Trophoblast cell (in vitro differentiated cells and primary cell): Measurements from ENCODE around the gene MMP28.

Experiments
- DNase-seq, 2 donors: peaks; one replicate each; pipeline ENCODE4 v3.0.0-alpha.2; 2016
- H2AFZ ChIP-seq: 2 replicates; pipeline ENCODE4 v1.6.1; 2013; ENCODE audit warnings: low read length, moderate library complexity, mild to moderate bottlenecking; ENCODE audit not compliant: insufficient read depth, poor library complexity
- H2AK5ac ChIP-seq: 2 replicates; pipeline ENCODE4 v1.6.1; 2013; ENCODE audit warnings: mild to moderate bottlenecking, low read length
- H2BK120ac ChIP-seq: 2 replicates; pipeline ENCODE4 v1.6.1; 2013; ENCODE audit warnings: low read length, mild to moderate bottlenecking, moderate library complexity; ENCODE audit not compliant: insufficient read depth, poor library complexity
- H2BK12ac ChIP-seq: 2 replicates; pipeline ENCODE4 v1.6.1; 2013; ENCODE audit warnings: mild to moderate bottlenecking, low read length, moderate library complexity
- H2BK5ac ChIP-seq: 2 replicates; pipeline ENCODE4 v1.6.1; 2013; ENCODE audit warnings: low read length, low read depth, moderate library complexity, mild to moderate bottlenecking; ENCODE audit not compliant: poor library complexity
- H3K14ac ChIP-seq: 2 replicates; pipeline ENCODE4 v1.6.1; 2013; ENCODE audit warnings: mild to moderate bottlenecking, low read length
- H3K18ac ChIP-seq: 2 replicates; pipeline ENCODE4 v1.6.1; 2013; ENCODE audit warnings: mild to moderate bottlenecking, low read length
- H3K23ac ChIP-seq: 2 replicates; pipeline ENCODE4 v1.6.1; 2013; ENCODE audit warnings: low read length
- H3K27ac ChIP-seq: 2 replicates; pipeline ENCODE4 v1.5.1; 2013; ENCODE audit warnings: low read depth, mild to moderate bottlenecking, inconsistent platforms, low read length, moderate library complexity
- H3K27me3 ChIP-seq: 2 replicates; pipeline ENCODE4 v1.6.1; 2013; ENCODE audit warnings: inconsistent platforms, mild to moderate bottlenecking, low read length, moderate library complexity; ENCODE audit not compliant: insufficient read depth
- H3K36me3 ChIP-seq, 2 experiments: 1 replicate in 1 of 2; 2 replicates in 1 of 2; pipeline ENCODE4 v1.6.1; 2013; ENCODE audit warnings: low read length in 2 of 2, mild to moderate bottlenecking in 2 of 2, moderate library complexity in 1 of 2; ENCODE audit not compliant: insufficient read depth in 2 of 2, control insufficient read depth in 1 of 2
- H3K4ac ChIP-seq: 2 replicates; pipeline ENCODE4 v1.6.1; 2013; ENCODE audit warnings: low read depth, mild to moderate bottlenecking, low read length, moderate library complexity
- H3K4me1 ChIP-seq, 2 experiments: 1 replicate in 1 of 2; 2 replicates in 1 of 2; pipeline ENCODE4 v1.6.1; 2013; ENCODE audit warnings: low read length in 2 of 2, mild to moderate bottlenecking in 2 of 2, moderate library complexity in 1 of 2; ENCODE audit not compliant: insufficient read depth in 2 of 2, control insufficient read depth in 1 of 2
- H3K4me2 ChIP-seq: 2 replicates; pipeline ENCODE4 v1.6.1; 2013; ENCODE audit warnings: inconsistent platforms, mild to moderate bottlenecking, low read length, moderate library complexity
- H3K4me3 ChIP-seq: 2 replicates; pipeline ENCODE4 v1.5.1; 2013; ENCODE audit warnings: mild to moderate bottlenecking, low read depth, low read length, inconsistent platforms
- H3K79me1 ChIP-seq: one replicate; pipeline ENCODE4 v1.6.1; 2013; ENCODE audit warnings: low read length
- H3K79me2 ChIP-seq: 2 replicates; pipeline ENCODE4 v1.6.1; 2013; ENCODE audit warnings: low read length, mild to moderate bottlenecking; ENCODE audit not compliant: control insufficient read depth, insufficient read depth, poor library complexity
- H3K9ac ChIP-seq: 2 replicates; pipeline ENCODE4 v1.6.1; 2013; ENCODE audit warnings: mild to moderate bottlenecking, low read length
- H3K9me3 ChIP-seq: 2 replicates; pipeline ENCODE4 v1.6.1; 2013; ENCODE audit warnings: low read depth, mild to moderate bottlenecking, control low read depth, inconsistent platforms, low read length; ENCODE audit not compliant: insufficient read depth
- H4K12ac ChIP-seq: 2 replicates; pipeline ENCODE4 v1.6.1; 2013; ENCODE audit warnings: low read depth, mild to moderate bottlenecking, low read length, moderate library complexity
- H4K8ac ChIP-seq: 2 replicates; pipeline ENCODE4 v1.6.1; 2013; ENCODE audit warnings: low read depth, mild to moderate bottlenecking, low read length, moderate library complexity
- H4K91ac ChIP-seq: one replicate; pipeline ENCODE4 v1.6.1; 2013; ENCODE audit warnings: low read depth, mild to moderate bottlenecking, low read length, moderate library complexity
- WGBS: extraction: QIAGEN DNeasy Blood & Tissue Kit; methylation state at CpG from one replicate; pipeline ENCODE4 v1.1.7; 2013; ENCODE audit warnings: missing lambda C conversion rate; ENCODE audit not compliant: insufficient read length, insufficient coverage; ENCODE audit errors: extremely low coverage; 5-methylcytosine and 5-hydroxymethylcytosine counted together

MMP28 gene

GRCh38 chr17:35733366-35733765 lies 62.1 kb downstream of the MMP28 start:
- Histone ChIP-seq H3K79me2 (peaks cover 2% of the 10 kb centered on the region), H3K4ac (no peak overlapping the region), H2BK5ac (no peak overlapping the region), H3K36me3 (no peaks in the 10 kb centered on the region), H2AK5ac (no peak overlapping the region), H3K79me1 (no peaks in the 10 kb centered on the region), H3K27me3 (no peaks in the 10 kb centered on the region), H3K27ac (no peak overlapping the region), H3K23ac (no peak overlapping the region), H2BK12ac (no peak overlapping the region), H3K4me1 (peaks cover 12 to 24% of the 10 kb centered on the region in 2 experiments), H3K9me3 (peaks cover 2% of the 10 kb centered on the region), H4K8ac (no peak overlapping the region), H4K91ac (no peak overlapping the region), H3K4me2 (no peak overlapping the region), H3K4me3 (no peak overlapping the region), H3K18ac (no peak overlapping the region), H2AFZ (no peak overlapping the region), H3K9ac (no peak overlapping the region), H2BK120ac (no peak overlapping the region), H3K14ac (no peak overlapping the region), H4K12ac (no peak overlapping the region)
- no CpG with 5 or more reads among the region's 6 CpGs for WGBS
- peak; percentile 63 to 74 for DNase-seq

- Histone ChIP-seq H4K8ac (no peak overlapping the region), H3K18ac (no peak overlapping the region), H3K79me2 (peaks cover 2% of the 10 kb centered on the region), H3K27ac (no peak overlapping the region), H3K4me2 (peak overlapping the region; percentile 73), H4K12ac (no peak overlapping the region), H2BK120ac (no peak overlapping the region), H3K14ac (no peak overlapping the region), H3K23ac (no peak overlapping the region), H3K4me3 (no peak overlapping the region), H2BK12ac (no peak overlapping the region), H3K27me3 (no peaks in the 10 kb centered on the region), H3K4ac (no peak overlapping the region), H3K9me3 (peaks cover 2% of the 10 kb centered on the region), H3K4me1 (peaks cover 12 to 24% of the 10 kb centered on the region in 2 experiments), H2BK5ac (no peak overlapping the region), H3K79me1 (no peaks in the 10 kb centered on the region), H2AFZ (no peak overlapping the region), H4K91ac (no peak overlapping the region), H3K9ac (no peak overlapping the region), H3K36me3 (no peaks in the 10 kb centered on the region), H2AK5ac (no peak overlapping the region)
- no peak for DNase-seq
- no CpG with 5 or more reads among the region's 1 CpG for WGBS
Measured at GRCh38 chr17:35732806-35733136, 62.7 kb downstream of the MMP28 start.

- Histone ChIP-seq H3K4me1 (peaks cover 12 to 25% of the 10 kb centered on the region in 2 experiments), H4K12ac (no peak overlapping the region), H3K79me1 (no peaks in the 10 kb centered on the region), H3K4me3 (peak overlapping the region; percentile 75), H3K27me3 (no peaks in the 10 kb centered on the region), H3K9ac (peak overlapping the region; percentile 35), H2BK120ac (no peak overlapping the region), H2BK5ac (no peak overlapping the region), H3K27ac (no peak overlapping the region), H2AFZ (peak overlapping the region; percentile 67), H3K9me3 (peaks cover 2% of the 10 kb centered on the region), H3K14ac (no peak overlapping the region), H2BK12ac (no peak overlapping the region), H4K8ac (peak overlapping the region; percentile 67), H3K4ac (peak overlapping the region; percentile 65), H2AK5ac (no peak overlapping the region), H3K18ac (no peak overlapping the region), H3K23ac (no peak overlapping the region), H3K4me2 (peak overlapping the region; percentile 73), H4K91ac (peak overlapping the region; percentile 1), H3K36me3 (no peaks in the 10 kb centered on the region), H3K79me2 (peaks cover 2% of the 10 kb centered on the region)
- no peak for DNase-seq
- WGBS: no CpG with 5 or more reads among the region's 47 CpGs
Measured at GRCh38 chr17:35731917-35732805, 63.3 kb downstream of the MMP28 start.

DNA sequence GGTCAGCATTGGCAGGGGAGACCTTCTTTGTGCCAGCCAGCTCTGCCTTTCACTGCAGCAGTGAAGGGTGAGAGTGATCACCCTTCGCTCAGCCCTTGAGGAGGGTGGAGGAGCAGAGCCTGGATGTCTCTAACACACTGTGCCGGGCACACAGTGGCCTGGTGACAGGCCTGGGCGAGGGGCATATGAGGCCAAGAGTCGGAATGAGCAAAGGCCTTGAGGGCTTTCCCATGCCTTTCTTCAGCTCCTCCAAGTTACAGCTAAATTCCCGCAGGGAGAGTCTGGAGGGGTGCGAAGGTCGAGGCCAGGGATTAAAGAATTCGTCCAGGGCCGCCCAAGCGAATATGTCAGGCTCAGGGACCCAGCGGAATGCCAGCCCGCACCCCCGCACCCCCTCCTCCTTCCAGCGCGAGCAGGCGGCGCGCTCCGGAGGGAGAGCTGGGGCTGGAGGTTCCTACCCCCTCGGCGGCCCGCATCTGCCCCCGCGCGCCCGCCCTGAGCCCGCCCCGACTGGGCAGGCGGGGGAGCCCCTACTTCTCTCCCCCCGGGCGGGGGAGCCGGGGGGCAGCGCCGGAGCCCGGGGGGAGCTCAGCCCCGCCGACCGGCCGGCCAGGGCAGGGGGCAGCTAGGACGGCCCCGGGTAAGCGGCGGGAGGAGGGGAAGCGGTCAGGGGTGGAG lies 64.1 kb downstream of the MMP28 start, which contains the start of gene RASL10B:
TSS of gene RASL10B (plus strand) at position 401 of the 678 bp plus-strand sequence. CDS start 3,546 bp downstream, outside the sequence.
- Histone ChIP-seq H3K18ac (no peak within 1 kb of the TSS), H2AFZ (peak within 1 kb of the TSS; percentile 67), H3K4me1 (peaks cover 18 to 32% of the 10 kb centered on the region in 2 experiments), H3K9me3 (peaks cover 2% of the 10 kb centered on the region), H3K4ac (peak within 1 kb of the TSS; percentile 65), H4K12ac (no peak within 1 kb of the TSS), H3K23ac (no peak within 1 kb of the TSS), H2BK5ac (no peak within 1 kb of the TSS), H3K79me2 (peaks cover 2% of the 10 kb centered on the region), H3K9ac (peak within 1 kb of the TSS; percentile 35), H4K8ac (peak within 1 kb of the TSS; percentile 67), H3K14ac (no peak within 1 kb of the TSS), H3K79me1 (no peaks in the 10 kb centered on the region), H3K4me2 (peak within 1 kb of the TSS; percentile 73), H3K36me3 (no peaks in the 10 kb centered on the region), H2BK12ac (no peak within 1 kb of the TSS), H3K27me3 (no peaks in the 10 kb centered on the region), H2BK120ac (no peak within 1 kb of the TSS), H2AK5ac (no peak within 1 kb of the TSS), H3K4me3 (peak within 1 kb of the TSS; percentile 75), H4K91ac (peak within 1 kb of the TSS; percentile 37), H3K27ac (no peak within 1 kb of the TSS)
- WGBS: no CpG with 5 or more reads among the region's 44 CpGs
- peak; percentile 25 to 26 for DNase-seq
